Thymus (tissue), 11 donors: ENCODE measurements around the gene SOBP. TPM values are rescaled to one million over a fixed set of nuclear protein-coding genes. Genes with fewer than 3 reads are reported as not detected.

ENCODE experiments used
- DNase-seq, 9 donors: peaks; one replicate each; pipeline ENCODE4 v3.0.0-alpha.2; 2013; ENCODE audit warnings: low spot score in 9 of 9, low read depth in 6 of 9, missing footprints in 1 of 9
- H3K27ac ChIP-seq, 2 donors: one replicate each; pipeline ENCODE4 v1.5.1; 2013; ENCODE audit warnings: control low read depth in 1 of 2, low read depth in 1 of 2, low read length in 1 of 2, mild to moderate bottlenecking in 1 of 2, moderate library complexity in 1 of 2
- H3K27me3 ChIP-seq, 2 donors: one replicate each; pipeline ENCODE4 v1.5.1; 2013; ENCODE audit warnings: low read length in 1 of 2; ENCODE audit not compliant: control insufficient read depth in 2 of 2, insufficient read depth in 1 of 2
- H3K36me3 ChIP-seq, 2 donors: one replicate each; pipeline ENCODE4 v1.5.1; 2013; ENCODE audit warnings: low read length in 1 of 2, mild to moderate bottlenecking in 1 of 2, moderate library complexity in 1 of 2; ENCODE audit not compliant: control insufficient read depth in 2 of 2, insufficient read depth in 2 of 2
- H3K4me1 ChIP-seq, 2 donors: one replicate each; pipeline ENCODE4 v1.5.1; 2013; ENCODE audit warnings: low read length in 2 of 2; ENCODE audit not compliant: control insufficient read depth in 2 of 2, insufficient read depth in 2 of 2
- H3K4me3 ChIP-seq, 2 donors: one replicate each; pipeline ENCODE4 v1.5.1; 2013; ENCODE audit warnings: low read length in 2 of 2, control low read depth in 1 of 2, mild to moderate bottlenecking in 1 of 2
- H3K9me3 ChIP-seq, 2 donors: one replicate each; pipeline ENCODE4 v1.5.1; 2013; ENCODE audit warnings: low read length in 1 of 2, mild to moderate bottlenecking in 1 of 2; ENCODE audit not compliant: control insufficient read depth in 2 of 2, insufficient read depth in 1 of 2
- WGBS: extraction: QIAGEN DNeasy Blood & Tissue Kit; methylation state at CpG from one replicate; pipeline ENCODE4 v1.1.7; 2013; 5-methylcytosine and 5-hydroxymethylcytosine counted together
- polyA plus RNA-seq: library from polyadenylated mRNA; stranded (reverse); fragments of 200-250 nt; gene quantifications from one replicate; pipeline ENCODE4 v1.2.3, GENCODE V29; 2013
- total RNA-seq: library from RNA; stranded (reverse); fragments of 120-200 nt; gene quantifications from one replicate; pipeline ENCODE4 v1.2.4, GENCODE V29; 2013
- donor health status: healthy.

SOBP gene
- total and polyA plus RNA-seq, 2 donors, result 4.1 to 4.2 TPM

DNA sequence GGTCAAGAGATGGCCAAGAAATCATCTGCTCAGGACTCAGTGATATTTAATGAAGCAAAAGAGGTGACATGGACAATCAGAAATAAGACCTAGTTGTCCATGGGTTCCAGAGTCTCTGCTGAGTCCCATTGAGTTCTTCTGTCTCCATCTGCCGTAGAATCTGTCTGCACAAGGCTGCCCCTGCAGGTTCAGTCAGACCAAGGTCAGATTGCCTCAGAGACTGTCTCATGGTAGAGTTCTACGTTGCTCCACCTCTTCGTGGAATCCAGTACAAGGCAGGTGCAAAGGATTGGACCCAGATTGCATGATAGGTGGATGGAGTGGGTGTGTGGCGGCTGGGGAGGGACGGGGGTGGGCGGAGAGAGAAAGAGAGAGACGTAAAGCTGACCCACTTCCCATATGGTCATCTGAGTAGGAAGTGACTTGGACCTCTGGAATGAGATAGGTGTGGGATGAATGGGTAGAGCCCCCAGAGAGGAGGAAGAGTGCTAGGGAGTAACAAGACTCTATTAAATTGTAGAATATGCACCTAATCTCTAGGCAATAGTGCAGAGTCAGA lies 75.3 kb downstream of the SOBP start:
- DNase-seq, result no peak
- Histone ChIP-seq H3K27ac (no peak overlapping the region), H3K36me3 (no peaks in the 10 kb centered on the region), H3K9me3 (no peaks in the 10 kb centered on the region), H3K4me3 (no peak overlapping the region), H3K27me3 (peaks cover 2 to 3% of the 10 kb centered on the region in 2 donors), H3K4me1 (no peaks in the 10 kb centered on the region)
- WGBS, result 93% methylated on average over 7 of the region's 7 CpGs

DNA sequence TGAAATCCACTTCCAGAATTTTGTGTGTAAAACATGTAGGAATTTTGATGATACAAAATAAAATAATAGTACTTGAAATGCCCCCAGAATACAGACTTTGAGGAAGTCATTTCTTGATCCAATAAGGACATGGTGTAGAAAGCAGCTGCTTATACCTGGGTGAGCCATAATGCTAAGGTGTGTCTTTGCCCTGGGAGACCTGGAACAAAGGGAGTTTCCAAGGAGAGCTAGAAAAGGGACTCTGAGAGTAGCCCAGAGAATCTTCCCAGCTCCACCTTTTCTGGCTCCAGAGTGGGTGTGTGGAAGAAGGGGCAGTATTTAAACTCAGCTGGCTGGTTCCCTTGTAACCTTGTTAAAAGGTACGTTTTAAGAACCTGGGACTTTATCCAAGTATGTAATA lies 77.7 kb downstream of the SOBP start:
- WGBS, result 90% methylated on average over 1 of the region's 1 CpG
- H3K4me3 ChIP-seq, result no peak overlapping the region
- no peaks in the 10 kb centered on the region for H3K4me1 ChIP-seq

DNA sequence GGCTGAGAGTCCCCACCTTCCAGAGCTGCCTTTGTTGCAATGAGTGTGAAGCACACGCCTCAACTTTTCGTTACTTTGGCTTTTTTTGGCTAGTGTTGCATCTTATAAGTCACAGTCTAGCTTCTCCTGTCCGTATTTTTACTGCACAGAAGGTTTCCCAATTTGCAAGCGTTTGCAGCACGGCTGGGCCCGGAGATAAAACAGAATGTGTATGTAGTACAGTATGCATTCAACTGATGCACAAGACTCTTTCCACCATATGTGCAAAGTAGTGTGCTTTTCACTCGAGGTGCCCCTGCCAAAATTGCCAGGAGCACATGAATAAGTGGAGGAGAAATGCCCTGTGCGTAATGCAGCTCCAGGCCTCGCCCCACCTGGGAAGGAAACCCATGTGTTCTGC lies 79.6 kb downstream of the SOBP start:
- no peak overlapping the region for H3K27ac ChIP-seq
- no peak for DNase-seq
- H3K4me3 ChIP-seq, result no peak overlapping the region
- WGBS, result 93% methylated on average over 9 of the region's 9 CpGs
- H3K36me3 ChIP-seq, result no peaks in the 10 kb centered on the region
- peaks cover 2 to 3% of the 10 kb centered on the region in 2 donors for H3K27me3 ChIP-seq
- H3K9me3 ChIP-seq, result no peaks in the 10 kb centered on the region
- no peaks in the 10 kb centered on the region for H3K4me1 ChIP-seq

More for the DNA sequence above, 77.7 kb downstream of the SOBP start:
- Histone ChIP-seq H3K36me3 (no peaks in the 10 kb centered on the region), H3K27me3 (peaks cover 2 to 3% of the 10 kb centered on the region in 2 donors), H3K27ac (no peak overlapping the region), H3K9me3 (no peaks in the 10 kb centered on the region)
- DNase-seq, result no peak

DNA sequence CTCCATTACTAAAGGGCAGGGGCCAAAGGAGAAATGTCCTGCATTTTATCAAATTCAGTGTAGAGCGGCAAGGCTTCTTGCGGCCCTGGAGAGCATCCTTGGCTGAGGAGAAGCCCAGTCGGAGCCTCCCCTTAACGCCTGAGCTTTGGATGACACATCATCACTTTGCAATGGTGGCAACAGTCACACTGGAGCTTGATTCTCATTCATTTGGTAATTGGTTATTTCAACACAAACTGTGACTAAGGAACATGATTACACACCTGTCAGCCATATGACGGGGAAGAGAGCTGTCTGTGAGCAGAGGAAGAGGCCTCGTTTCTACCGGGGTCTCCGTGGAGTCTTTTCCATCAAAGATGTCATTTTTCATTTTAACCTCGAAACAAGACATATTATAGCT lies 81.4 kb downstream of the SOBP start:
- Histone ChIP-seq H3K27ac (no peak overlapping the region), H3K4me3 (no peak overlapping the region), H3K4me1 (no peaks in the 10 kb centered on the region), H3K27me3 (peaks cover 2% of the 10 kb centered on the region in 2 donors), H3K9me3 (no peaks in the 10 kb centered on the region), H3K36me3 (no peaks in the 10 kb centered on the region)
- DNase-seq, result no peak
- WGBS, result 96% methylated on average over 9 of the region's 9 CpGs

DNA sequence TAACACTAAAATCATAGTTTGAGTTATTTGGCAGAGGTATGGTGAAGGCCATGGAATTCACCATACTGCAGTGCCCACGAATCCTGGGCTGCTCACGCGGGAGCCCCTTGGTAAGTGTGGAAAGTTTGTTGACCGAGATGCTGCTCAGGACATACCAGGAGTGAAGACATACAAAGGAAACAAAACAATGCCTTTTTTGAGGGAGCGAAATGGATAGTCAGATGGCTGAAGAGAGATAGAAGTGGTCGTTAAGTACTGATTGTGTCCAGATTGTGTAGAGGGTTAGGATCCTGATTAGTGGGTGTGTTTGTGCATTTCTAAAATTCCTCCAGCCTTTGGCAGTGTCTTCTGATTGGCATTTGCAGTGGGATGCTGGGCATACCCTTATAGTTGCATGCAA lies 83.0 kb downstream of the SOBP start:
- Histone ChIP-seq H3K36me3 (no peaks in the 10 kb centered on the region), H3K9me3 (no peaks in the 10 kb centered on the region), H3K27me3 (no peaks in the 10 kb centered on the region), H3K4me1 (no peaks in the 10 kb centered on the region), H3K4me3 (no peak overlapping the region), H3K27ac (no peak overlapping the region)
- WGBS, result 97% methylated on average over 6 of the region's 6 CpGs
- no peak for DNase-seq

DNA sequence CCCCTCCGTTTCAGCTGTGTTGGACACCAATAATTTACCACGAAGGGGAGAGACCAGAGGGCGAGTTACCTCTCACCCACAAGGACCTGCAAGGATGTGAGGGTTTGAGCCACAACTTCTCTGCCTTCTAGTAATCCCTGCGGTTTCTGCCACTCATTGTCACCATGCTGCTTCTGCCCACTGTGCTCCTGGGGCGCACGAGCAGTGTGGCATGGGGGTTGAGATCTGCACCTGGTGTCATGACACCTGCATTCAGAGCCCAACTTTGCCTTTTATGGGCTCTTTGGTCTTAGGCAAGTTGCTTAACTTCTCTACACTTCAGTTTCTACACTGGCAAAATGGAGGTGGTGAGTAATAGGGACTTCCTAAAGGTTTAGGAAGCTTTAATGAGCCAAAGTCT lies 84.9 kb downstream of the SOBP start:
- H3K27me3 ChIP-seq, result no peaks in the 10 kb centered on the region
- H3K4me1 ChIP-seq, result no peaks in the 10 kb centered on the region
- H3K36me3 ChIP-seq, result no peaks in the 10 kb centered on the region
- DNase-seq, result peak in 3 of 9 donors; percentile 1 to 7 (median 3)
- no peaks in the 10 kb centered on the region for H3K9me3 ChIP-seq
- no peak overlapping the region for H3K4me3 ChIP-seq
- H3K27ac ChIP-seq, result no peak overlapping the region
- 88% methylated on average over 6 of the region's 6 CpGs for WGBS

DNA sequence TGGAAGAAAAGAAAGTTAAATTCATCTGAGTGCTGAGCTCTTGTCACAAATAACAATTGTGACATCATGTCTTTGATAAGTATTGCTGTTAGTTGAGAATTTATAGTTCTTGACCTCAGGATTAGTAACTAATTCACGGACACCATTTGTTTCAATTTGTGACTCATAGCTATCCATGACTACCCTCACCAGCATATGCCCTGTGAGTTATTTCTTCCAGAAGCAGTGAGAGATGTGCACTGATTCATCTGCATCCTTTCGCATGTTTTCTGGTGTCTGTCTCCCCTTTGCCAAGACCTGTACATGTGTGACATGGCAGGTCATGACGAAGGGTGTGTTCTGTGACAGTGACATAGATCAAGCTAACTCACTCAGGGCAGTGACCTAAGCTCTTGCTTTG lies 86.9 kb downstream of the SOBP start:
- Histone ChIP-seq H3K36me3 (no peaks in the 10 kb centered on the region), H3K9me3 (no peaks in the 10 kb centered on the region), H3K4me3 (no peak overlapping the region), H3K27me3 (no peaks in the 10 kb centered on the region), H3K27ac (no peak overlapping the region), H3K4me1 (no peaks in the 10 kb centered on the region)
- 98% methylated on average over 3 of the region's 3 CpGs for WGBS
- DNase-seq, result no peak

DNA sequence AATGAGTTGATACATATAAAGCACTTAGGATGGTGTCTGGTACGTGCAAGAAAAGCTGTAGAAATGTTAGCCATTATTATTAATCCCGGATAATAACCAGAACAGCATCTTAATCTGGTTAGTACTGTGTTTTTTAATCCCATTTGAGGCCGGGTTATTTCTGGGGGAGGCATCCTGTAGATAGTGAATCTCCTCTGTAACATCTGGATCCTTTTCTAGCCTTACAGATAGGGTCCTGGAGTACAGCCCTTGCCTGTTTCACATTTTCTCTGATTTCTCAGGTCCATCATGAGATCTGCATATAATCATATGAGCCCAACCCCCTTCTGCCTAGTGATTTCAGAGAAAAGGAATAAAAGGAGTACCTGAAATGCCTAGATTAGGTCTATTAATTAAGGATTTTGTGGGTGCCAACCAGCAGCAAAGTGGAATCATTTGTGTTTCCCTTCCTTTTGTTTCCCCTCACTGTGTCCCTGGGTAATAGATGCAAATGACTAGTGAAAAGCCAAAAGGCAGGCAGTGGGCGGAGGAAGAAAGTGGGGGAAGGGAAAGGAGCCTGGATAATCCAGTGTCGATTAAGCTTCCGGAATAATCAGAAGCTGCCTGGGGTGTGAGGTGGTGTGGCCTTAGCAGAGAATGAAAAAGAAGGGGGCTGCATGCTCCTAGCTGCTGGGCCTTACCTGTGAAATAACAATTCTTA lies 88.9 kb downstream of the SOBP start:
- Histone ChIP-seq H3K36me3 (no peaks in the 10 kb centered on the region), H3K4me1 (no peaks in the 10 kb centered on the region), H3K27me3 (no peaks in the 10 kb centered on the region), H3K9me3 (no peaks in the 10 kb centered on the region), H3K27ac (no peak overlapping the region), H3K4me3 (no peak overlapping the region)
- 92% methylated on average over 6 of the region's 6 CpGs for WGBS
- no peak for DNase-seq

DNA sequence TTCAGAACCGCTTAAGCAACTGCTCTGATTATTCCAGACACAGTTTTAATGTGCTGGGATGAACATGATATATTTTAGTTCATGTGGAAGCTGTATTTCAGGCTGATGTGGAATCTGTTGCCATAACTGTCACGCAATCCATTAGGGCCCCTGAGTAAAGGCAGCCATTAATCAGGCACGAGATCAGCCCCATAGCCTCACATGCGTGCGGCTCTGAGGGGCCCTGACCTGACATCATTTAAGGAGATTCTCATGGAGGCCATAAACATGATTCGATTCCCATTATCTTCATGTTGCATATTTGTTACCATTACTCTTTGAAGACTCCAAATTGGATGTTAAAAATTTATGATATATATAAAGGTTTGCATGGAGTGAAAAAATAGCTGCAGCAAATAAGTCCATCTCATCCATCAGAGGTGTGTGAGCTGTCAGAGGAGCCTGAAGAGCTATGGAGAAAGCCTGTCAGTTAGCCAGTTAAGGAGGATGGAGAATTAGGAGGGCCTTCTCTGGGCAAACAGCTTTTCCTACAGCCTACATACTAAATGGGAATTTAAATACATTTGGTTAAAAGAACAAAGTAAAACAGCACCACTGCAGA lies 89.6 kb downstream of the SOBP start:
- no peaks in the 10 kb centered on the region for H3K9me3 ChIP-seq
- H3K36me3 ChIP-seq, result no peaks in the 10 kb centered on the region
- no peak overlapping the region for H3K4me3 ChIP-seq
- H3K27me3 ChIP-seq, result no peaks in the 10 kb centered on the region
- DNase-seq, result no peak
- no peaks in the 10 kb centered on the region for H3K4me1 ChIP-seq
- WGBS, result 94% methylated on average over 6 of the region's 6 CpGs
- no peak overlapping the region for H3K27ac ChIP-seq
